Endothelial cell of umbilical vein (primary cell): Measurements from ENCODE around the gene MOB3B. TPM values are rescaled to one million over a fixed set of nuclear protein-coding genes. Genes with fewer than 3 reads are reported as not detected.

Experiments used
- BruUV-seq: library from RNA; stranded (reverse); fragments of 400-500 nt; replicated peaks from 2 replicates; lab custom pipeline; 2021; lab: Mats Ljungman, UMichigan
- CTCF ChIA-PET: fragments of 300-600, 350-600 bp; sonication (Branson Sonifier 250); formaldehyde crosslinking; loops from one replicate; lab custom pipeline; 2021; ENCODE audit warnings: antibody characterized with exemption, inconsistent platforms; lab: Charles Lee
- POLR2A ChIA-PET: fragments of 300-600, 350-600 bp; sonication (Branson Sonifier 250); formaldehyde crosslinking; loops from one replicate; lab custom pipeline; 2021; ENCODE audit warnings: antibody characterized with exemption, inconsistent platforms; lab: Charles Lee
- DNase-seq: peaks from one replicate; pipeline ENCODE4 v3.0.0-alpha.2; 2011; ENCODE audit warnings: low read depth, low spot score
- FAIRE-seq: peaks from 2 replicates; lab custom pipeline; 2011; peaks lifted over from hg19 to GRCh38; lab: Jason Lieb, UNC
- H2AFZ ChIP-seq: 2 replicates; pipeline ENCODE4 v1.6.0; 2012; ENCODE audit warnings: low read depth, low read length, control low read depth, inconsistent platforms
- H3K27ac ChIP-seq: 2 replicates; pipeline ENCODE4 v1.5.1; 2011; ENCODE audit warnings: low read depth, mild to moderate bottlenecking, control low read depth, low read length, moderate library complexity; ENCODE audit not compliant: insufficient read depth
- H3K27me3 ChIP-seq, 2 experiments: 2 replicates each; pipeline versions ENCODE4 v1.6.0 to v1.6.1; 2011; ENCODE audit warnings: low read length in 2 of 2, mixed read lengths in 1 of 2; ENCODE audit not compliant: control insufficient read depth in 2 of 2, insufficient read depth in 2 of 2
- H3K36me3 ChIP-seq, 2 experiments: 2 replicates in 1 of 2; 3 replicates in 1 of 2; pipeline ENCODE4 v1.5.1; 2011; ENCODE audit warnings: low read length in 2 of 2, mild to moderate bottlenecking in 1 of 2, moderate library complexity in 1 of 2; ENCODE audit not compliant: control insufficient read depth in 2 of 2, insufficient read depth in 2 of 2; ENCODE audit errors: extremely low read depth in 1 of 2
- H3K4me1 ChIP-seq: 3 replicates; pipeline ENCODE4 v1.5.1; 2011; ENCODE audit warnings: mild to moderate bottlenecking, low read length; ENCODE audit not compliant: control insufficient read depth, insufficient read depth; ENCODE audit errors: extremely low read depth
- H3K4me2 ChIP-seq: 2 replicates; pipeline ENCODE4 v1.6.1; 2011; ENCODE audit warnings: low read length, control low read depth, mixed read lengths; ENCODE audit not compliant: insufficient read depth
- H3K4me3 ChIP-seq, 3 experiments: fragments of 200-600 bp in 1 of 3; sonication (generic), shearing (Covaris generic) in 1 of 3; replicated peaks in 1 of 3; 2 replicates each; pipeline ENCODE4 v1.5.1; 2011 to 2016; ENCODE audit warnings: control low read depth in 3 of 3, low read length in 3 of 3, mild to moderate bottlenecking in 2 of 3, inconsistent platforms in 1 of 3, low read depth in 1 of 3, moderate library complexity in 1 of 3; ENCODE audit not compliant: insufficient read depth in 1 of 3
- H3K79me2 ChIP-seq: 2 replicates; pipeline ENCODE4 v1.6.0; 2012; ENCODE audit warnings: low read length, inconsistent platforms; ENCODE audit not compliant: control insufficient read depth, insufficient read depth
- H3K9ac ChIP-seq: replicated peaks from 2 replicates; pipeline ENCODE3; 2011; ENCODE audit warnings: low read length, control low read depth; ENCODE audit not compliant: insufficient read depth; ENCODE audit errors: extremely low read depth
- H3K9me1 ChIP-seq: replicated peaks from 3 replicates; pipeline ENCODE4 v1.6.0; 2011; ENCODE audit warnings: mild to moderate bottlenecking, low read length; ENCODE audit not compliant: control insufficient read depth, insufficient read depth; ENCODE audit errors: extremely low read depth
- H3K9me3 ChIP-seq: replicated peaks from 2 replicates; pipeline ENCODE4 v1.5.1; 2012; ENCODE audit warnings: low read length, inconsistent platforms; ENCODE audit not compliant: control insufficient read depth, insufficient read depth
- H4K20me1 ChIP-seq: replicated peaks from 2 replicates; pipeline ENCODE3; 2011; ENCODE audit warnings: mild to moderate bottlenecking, low read length; ENCODE audit not compliant: control insufficient read depth, insufficient read depth; ENCODE audit errors: extremely low read depth
- CTCF ChIP-seq, 2 donors: IDR thresholded peaks; 1 replicate in 1 of 2; 2 replicates in 1 of 2; pipeline ENCODE4 v1.5.1; 2011; ENCODE audit warnings: low read length in 2 of 2, mild to moderate bottlenecking in 2 of 2, moderate library complexity in 2 of 2, control low read depth in 1 of 2, inconsistent platforms in 1 of 2, low read depth in 1 of 2; ENCODE audit not compliant: insufficient read depth in 1 of 2; ENCODE audit errors: extremely low read depth in 1 of 2
- EZH2 ChIP-seq: IDR thresholded peaks from 2 replicates; pipeline ENCODE4 v1.6.1; 2012; ENCODE audit warnings: borderline replicate concordance, low read depth, mild to moderate bottlenecking, moderate library complexity, low read length, inconsistent platforms; ENCODE audit not compliant: severe bottlenecking
- JUN ChIP-seq: IDR thresholded peaks from 2 replicates; pipeline ENCODE4 v1.6.1; 2011; ENCODE audit warnings: borderline replicate concordance, low read depth; ENCODE audit not compliant: insufficient read length, insufficient read depth
- MAX ChIP-seq: IDR thresholded peaks from 2 replicates; pipeline ENCODE4 v1.6.1; 2011; ENCODE audit not compliant: insufficient read depth, insufficient read length
- POLR2A ChIP-seq: IDR thresholded peaks from 2 replicates; pipeline ENCODE4 v1.6.1; 2012; ENCODE audit warnings: low read depth, mild to moderate bottlenecking, control low read depth, low read length
- POLR2AphosphoS5 ChIP-seq: IDR thresholded peaks from 2 replicates; pipeline ENCODE4 v1.6.1; 2012; ENCODE audit warnings: low read depth, mild to moderate bottlenecking, control low read depth, low read length, moderate library complexity; ENCODE audit not compliant: insufficient read depth
- dilution Hi-C: fragments of 300-500 bp; cut with MboI; formaldehyde crosslinking; loops from one replicate; pipeline ENCODE4 v1.15.0; 2019; ENCODE audit warnings: low sequenced_read_pairs; ENCODE audit not compliant: extremely low pct_ligation_motif_present
- intact Hi-C: fragments of 100-400 bp; cut with micrococcal nuclease; formaldehyde crosslinking; loops from one replicate; pipeline ENCODE4 v1.10.0; 2022
- polyA plus RNA-seq, 4 experiments: library from polyadenylated mRNA; depleted of rRNA in 3 of 4; stranded (reverse) in 3 of 4; unstranded in 1 of 4; fragments of >200 nt; gene quantifications; 2 replicates each; pipeline versions ENCODE4 v1.2.1 to v1.2.3, GENCODE V29; 2011 to 2012; ENCODE audit warnings: missing spikeins in 1 of 4
- total RNA-seq: library from RNA; stranded (reverse); gene quantifications from 2 replicates; pipeline ENCODE4 v1.2.3, GENCODE V29; 2021

MOB3B gene
- total and polyA plus RNA-seq, 2 donors (not counting 3 experiments of a cell fraction or from before 2014, with no cell fraction given), result 0.03 TPM; not detected in 1

GRCh38 chr9:27472195-27472594, 57.4 kb downstream of the MOB3B start:
- BruUV-seq, result no TSS peak

GRCh38 chr9:27471789-27472188, 57.8 kb downstream of the MOB3B start:
- Histone ChIP-seq H3K27me3 (peaks cover 0 to 9% of the 10 kb centered on the region in 2 experiments), H2AFZ (no peak overlapping the region), H3K79me2 (no peaks in the 10 kb centered on the region), H3K4me2 (no peak overlapping the region), H3K4me3 (no peak overlapping the region), H3K36me3 (no peaks in the 10 kb centered on the region), H3K9me1 (no peaks in the 10 kb centered on the region), H3K9ac (no peak overlapping the region), H3K9me3 (no peaks in the 10 kb centered on the region), H3K4me1 (no peaks in the 10 kb centered on the region), H4K20me1 (no peaks in the 10 kb centered on the region), H3K27ac (no peak overlapping the region)
- FAIRE-seq, result no peak
- TF ChIP-seq JUN (no peak), POLR2A (no peak), MAX (no peak), EZH2 (no peak)
- intact Hi-C loops, result no loop called here
- dilution Hi-C loops, result no loop called here
- ChIA-PET CTCF (interaction anchor here (1.0 kb wide), 1 partner anchor 11 kb away, joined by 4 read pairs; no protein-coding TSS in a partner anchor), POLR2A (no interaction called here)
- BruUV-seq, result no TSS peak
- no peak for DNase-seq

More at GRCh38 chr9:27472195-27472594, 57.4 kb downstream of the MOB3B start:
- no peaks in the 10 kb centered on the region for H3K4me1 ChIP-seq
- DNase-seq, result no peak
- H3K9me1 ChIP-seq, result no peaks in the 10 kb centered on the region
- H3K36me3 ChIP-seq, result no peaks in the 10 kb centered on the region
- intact Hi-C loops (no loop called here), dilution Hi-C loops (no loop called here)
- no peak overlapping the region for H3K4me2 ChIP-seq
- TF ChIP-seq CTCF (IDR thresholded peaks at IDR 0.05; ENCODE audit: extremely low read depth in 1 of 2, insufficient read depth in 1 of 2, low read depth in 1 of 2, low read length in 2 of 2) (no peak), POLR2AphosphoS5 (no peak)
- no peaks in the 10 kb centered on the region for H3K79me2 ChIP-seq
- H3K27ac ChIP-seq, result no peak overlapping the region
- H3K9me3 ChIP-seq, result no peaks in the 10 kb centered on the region
- POLR2A ChIA-PET, result no interaction called here
- H4K20me1 ChIP-seq, result no peaks in the 10 kb centered on the region
- CTCF ChIA-PET, result no interaction called here
- H3K9ac ChIP-seq, result no peak overlapping the region
- H2AFZ ChIP-seq, result no peak overlapping the region
- peaks cover 0 to 10% of the 10 kb centered on the region in 2 experiments for H3K27me3 ChIP-seq
- FAIRE-seq, result no peak
- H3K4me3 ChIP-seq, result no peak overlapping the region
